CD14-positive monocyte (primary cell): ENCODE results near the gene BRINP3. TPM values are rescaled to one million over a fixed set of nuclear protein-coding genes. Genes with fewer than 3 reads are reported as not detected.

Experiments
- DNase-seq, 3 donors: peaks; one replicate each; pipeline ENCODE4 v3.0.0-alpha.2; 2011 to 2022
- H2AFZ ChIP-seq: 2 replicates; pipeline ENCODE4 v1.6.0; 2012; ENCODE audit warnings: mild to moderate bottlenecking, low read depth, low read length, inconsistent platforms; ENCODE audit not compliant: insufficient read depth, poor library complexity, severe bottlenecking
- H3K27ac ChIP-seq, 2 donors: 1 replicate in 1 of 2; 2 replicates in 1 of 2; pipeline ENCODE4 v1.5.1; 2012 to 2013; ENCODE audit warnings: low read length in 2 of 2, control low read depth in 1 of 2, inconsistent platforms in 1 of 2, low read depth in 1 of 2, mild to moderate bottlenecking in 1 of 2
- H3K27me3 ChIP-seq, 2 donors: one replicate each; pipeline versions ENCODE4 v1.6.0 to v1.6.1; 2011 to 2013; ENCODE audit warnings: low read length in 2 of 2; ENCODE audit not compliant: control insufficient read depth in 2 of 2, insufficient read depth in 2 of 2
- H3K36me3 ChIP-seq, 2 donors: replicated peaks in 1 of 2; 1 replicate in 1 of 2; 2 replicates in 1 of 2; pipeline versions ENCODE4 v1.5.1 to v1.6.1; 2012 to 2013; ENCODE audit warnings: low read length in 2 of 2, control low read depth in 1 of 2, inconsistent platforms in 1 of 2, mild to moderate bottlenecking in 1 of 2; ENCODE audit not compliant: insufficient read depth in 2 of 2, control insufficient read depth in 1 of 2
- H3K4me1 ChIP-seq, 2 donors: 1 replicate in 1 of 2; 2 replicates in 1 of 2; pipeline versions ENCODE4 v1.5.1 to v1.6.1; 2012 to 2013; ENCODE audit warnings: low read length in 2 of 2, control low read depth in 1 of 2, inconsistent platforms in 1 of 2, mild to moderate bottlenecking in 1 of 2, moderate library complexity in 1 of 2; ENCODE audit not compliant: insufficient read depth in 2 of 2, control insufficient read depth in 1 of 2
- H3K4me2 ChIP-seq: replicated peaks from 2 replicates; pipeline ENCODE3; 2012; ENCODE audit warnings: low read length, moderate library complexity, mild to moderate bottlenecking; ENCODE audit not compliant: poor library complexity, severe bottlenecking; ENCODE audit errors: extremely low read depth
- H3K4me3 ChIP-seq, 3 experiments: fragments of 200-600 bp in 1 of 3; sonication (generic) in 1 of 3; replicated peaks in 1 of 3; 1 replicate in 2 of 3; 2 replicates in 1 of 3; pipeline ENCODE4 v1.5.1; 2011 to 2013; ENCODE audit warnings: low read length in 3 of 3, mild to moderate bottlenecking in 3 of 3, control low read depth in 2 of 3, low read depth in 2 of 3, inconsistent platforms in 1 of 3, moderate library complexity in 1 of 3
- H3K79me2 ChIP-seq: 2 replicates; pipeline ENCODE4 v1.6.0; 2012; ENCODE audit warnings: mild to moderate bottlenecking, control low read depth, inconsistent platforms, low read length, moderate library complexity; ENCODE audit not compliant: insufficient read depth
- H3K9ac ChIP-seq: 2 replicates; pipeline ENCODE4 v1.6.0; 2017; ENCODE audit warnings: low read length, mild to moderate bottlenecking; ENCODE audit not compliant: insufficient read depth, poor library complexity, severe bottlenecking
- H3K9me3 ChIP-seq, 2 donors: replicated peaks in 1 of 2; 1 replicate in 1 of 2; 2 replicates in 1 of 2; pipeline versions ENCODE4 v1.5.1 to v1.6.1; 2012 to 2013; ENCODE audit warnings: low read length in 2 of 2, control low read depth in 1 of 2; ENCODE audit not compliant: control insufficient read depth in 1 of 2, insufficient read depth in 1 of 2
- H4K20me1 ChIP-seq: 2 replicates; pipeline ENCODE4 v1.6.0; 2012; ENCODE audit warnings: mild to moderate bottlenecking, low read length, control low read depth, moderate library complexity; ENCODE audit not compliant: insufficient read depth
- H3K27ac Mint-ChIP-seq, 7 donors: one replicate each; pipeline ENCODE4 v1.8.0; 2020; ENCODE audit warnings: mild to moderate bottlenecking in 7 of 7, mixed read lengths in 7 of 7, moderate library complexity in 6 of 7, inconsistent platforms in 2 of 7
- H3K27me3 Mint-ChIP-seq, 3 donors: one replicate each; pipeline ENCODE4 v1.8.0; 2021 to 2022; ENCODE audit warnings: low read depth in 3 of 3, mild to moderate bottlenecking in 3 of 3, mixed read lengths in 3 of 3, moderate library complexity in 3 of 3, inconsistent platforms in 1 of 3
- H3K36me3 Mint-ChIP-seq, 2 donors: one replicate each; pipeline ENCODE4 v1.8.0; 2020; ENCODE audit warnings: mixed read lengths in 2 of 2, inconsistent platforms in 1 of 2, mild to moderate bottlenecking in 1 of 2
- H3K4me1 Mint-ChIP-seq: one replicate; pipeline ENCODE4 v1.8.0; 2020; ENCODE audit warnings: mild to moderate bottlenecking, mixed read lengths
- H3K4me3 Mint-ChIP-seq, 2 donors: one replicate each; pipeline ENCODE4 v1.8.0; 2020; ENCODE audit warnings: mild to moderate bottlenecking in 2 of 2, mixed read lengths in 2 of 2, moderate library complexity in 1 of 2
- H3K9me3 Mint-ChIP-seq, 7 donors: one replicate each; pipeline ENCODE4 v1.8.0; 2020 to 2022; ENCODE audit warnings: mixed read lengths in 7 of 7, mild to moderate bottlenecking in 6 of 7, moderate library complexity in 6 of 7, inconsistent platforms in 2 of 7
- CTCF ChIP-seq: fragments of 200-600 bp; IDR thresholded peaks from one replicate; pipeline ENCODE4 v1.8.0; 2022; ENCODE audit warnings: antibody characterized with exemption, mild to moderate bottlenecking
- WGBS: methylation state at CpG from one replicate; pipeline ENCODE4 v1.1.5; 2013; ENCODE audit warnings: missing lambda C conversion rate; ENCODE audit not compliant: insufficient coverage; 5-methylcytosine and 5-hydroxymethylcytosine counted together
- intact Hi-C, 2 donors: fragments of 100-400 bp; cut with micrococcal nuclease; formaldehyde crosslinking; loops; one replicate each; pipeline versions ENCODE4 v1.15.0 to v1.15.1; 2023
- polyA plus RNA-seq, 3 donors: library from polyadenylated mRNA; depleted of rRNA in 1 of 3; unstranded in 2 of 3; stranded (reverse) in 1 of 3; fragments of 300-500 nt in 2 of 3; fragments of >200 nt in 1 of 3; fragmentation: Illumina TruSeq in 2 of 3; gene quantifications; 1 replicate in 2 of 3; 2 replicates in 1 of 3; pipeline ENCODE4 v1.2.3, GENCODE V29; 2012 to 2021

The BRINP3 gene
- polyA plus RNA-seq, 3 donors: not detected

- H4K20me1 ChIP-seq: no peaks in the 10 kb centered on the region
- H3K27ac ChIP-seq: no peak overlapping the region
- H3K79me2 ChIP-seq: no peaks in the 10 kb centered on the region
- no peak for TF ChIP-seq CTCF
- Mint-ChIP-seq H3K27ac (no peak overlapping the region), H3K4me3 (no peak overlapping the region), H3K9me3 (no peaks in the 10 kb centered on the region), H3K36me3 (no peaks in the 10 kb centered on the region), H3K4me1 (no peaks in the 10 kb centered on the region), H3K27me3 (no peaks in the 10 kb centered on the region)
- H2AFZ ChIP-seq: no peak overlapping the region
- DNase-seq: no peak
- intact Hi-C loops: no loop called here
- no peak overlapping the region for H3K9ac ChIP-seq
- H3K4me1 ChIP-seq: no peaks in the 10 kb centered on the region
- whole genome bisulfite sequencing: no CpG with 5 or more reads among the region's 1 CpG
- no peaks in the 10 kb centered on the region for H3K9me3 ChIP-seq
- H3K36me3 ChIP-seq: no peaks in the 10 kb centered on the region
- no peak overlapping the region for H3K4me2 ChIP-seq
- H3K27me3 ChIP-seq: no peaks in the 10 kb centered on the region
- H3K4me3 ChIP-seq: no peak overlapping the region
Measured at GRCh38 chr1:190436615-190437014, 41.0 kb downstream of the BRINP3 start.

GRCh38 chr1:190429932-190430331 lies 47.7 kb downstream of the BRINP3 start:
- no CpG with 5 or more reads among the region's 2 CpGs for WGBS
- TF ChIP-seq CTCF: no peak
- Mint-ChIP-seq H3K27ac (no peak overlapping the region), H3K4me1 (no peaks in the 10 kb centered on the region), H3K9me3 (peaks cover 0 to 2% (median 0%) of the 10 kb centered on the region in 7 donors), H3K36me3 (no peaks in the 10 kb centered on the region), H3K4me3 (no peak overlapping the region), H3K27me3 (no peaks in the 10 kb centered on the region)
- H3K4me3 ChIP-seq: no peak overlapping the region
- DNase-seq: no peak
- H3K9ac ChIP-seq: no peak overlapping the region
- no peaks in the 10 kb centered on the region for H4K20me1 ChIP-seq
- no peaks in the 10 kb centered on the region for H3K27me3 ChIP-seq
- intact Hi-C loops: no loop called here
- no peaks in the 10 kb centered on the region for H3K79me2 ChIP-seq
- no peak overlapping the region for H3K27ac ChIP-seq
- no peaks in the 10 kb centered on the region for H3K36me3 ChIP-seq
- no peaks in the 10 kb centered on the region for H3K9me3 ChIP-seq
- H2AFZ ChIP-seq: no peak overlapping the region
- no peak overlapping the region for H3K4me2 ChIP-seq
- H3K4me1 ChIP-seq: no peaks in the 10 kb centered on the region
